HEK293 (cell line): ENCODE results near the gene ATP5F1A.

Experiments
- CTCF ChIA-PET: fragments of 350-600 bp; formaldehyde crosslinking; extraction: SDS; loops from one replicate; lab custom pipeline; 2021; ENCODE audit warnings: antibody characterized with exemption; lab: Yijun Ruan, JAX
- POLR2A ChIA-PET: fragments of 300-600 bp; formaldehyde crosslinking; extraction: SDS; loops from one replicate; lab custom pipeline; 2020; ENCODE audit warnings: antibody characterized with exemption, inconsistent platforms; lab: Yijun Ruan, JAX
- H3K27ac ChIP-seq: fragments of 200-500 bp; sonication (Bioruptor generic); 2 replicates; pipeline ENCODE4 v1.5.1; 2014; ENCODE audit warnings: low read depth, low read length, control low read depth, inconsistent platforms; ENCODE audit errors: extremely low read depth
- H3K36me3 ChIP-seq, 2 experiments: fragments of 200-500 bp in 1 of 2; sonication (Bioruptor generic) in 1 of 2; 1 replicate in 1 of 2; 2 replicates in 1 of 2; pipeline ENCODE4 v1.5.1; 2014 to 2017; ENCODE audit warnings: inconsistent platforms in 2 of 2, low read length in 2 of 2; ENCODE audit not compliant: control insufficient read depth in 2 of 2, insufficient read depth in 1 of 2
- H3K4me1 ChIP-seq: fragments of 200-500 bp; sonication (Bioruptor generic); 2 replicates; pipeline ENCODE4 v1.5.1; 2014; ENCODE audit warnings: mild to moderate bottlenecking, low read length, inconsistent platforms; ENCODE audit not compliant: control insufficient read depth, insufficient read depth
- H3K4me3 ChIP-seq: 2 replicates; pipeline ENCODE4 v1.5.1; 2011; ENCODE audit warnings: low read depth, mild to moderate bottlenecking, control low read depth, low read length, moderate library complexity
- H3K9me3 ChIP-seq: fragments of 200-500 bp; sonication (Bioruptor generic); 2 replicates; pipeline ENCODE4 v1.5.1; 2014; ENCODE audit warnings: low read depth, low read length, inconsistent platforms; ENCODE audit not compliant: control insufficient read depth, insufficient read depth
- BCL6B ChIP-seq: fragments of 450-650 bp; formaldehyde crosslinking; IDR thresholded peaks from 2 replicates; pipeline ENCODE4 v1.5.1; 2017; ENCODE audit warnings: missing biosample characterization, missing genetic modification characterization
- CTCF ChIP-seq: fragments of 450-650 bp; formaldehyde crosslinking; IDR thresholded peaks from 2 replicates; pipeline ENCODE4 v1.5.1; 2016; ENCODE audit warnings: missing biosample characterization, missing genetic modification characterization
- GLIS1 ChIP-seq: fragments of 450-650 bp; formaldehyde crosslinking; IDR thresholded peaks from 2 replicates; pipeline ENCODE4 v1.5.1; 2016; ENCODE audit warnings: missing biosample characterization, missing genetic modification characterization
- GLIS2 ChIP-seq: fragments of 450-650 bp; formaldehyde crosslinking; IDR thresholded peaks from 2 replicates; pipeline ENCODE4 v1.5.1; 2016; ENCODE audit warnings: missing biosample characterization, missing genetic modification characterization
- KLF10 ChIP-seq: fragments of 450-650 bp; IDR thresholded peaks from 2 replicates; pipeline ENCODE4 v1.5.1; 2018; ENCODE audit warnings: missing biosample characterization, mild to moderate bottlenecking, missing genetic modification characterization
- KLF8 ChIP-seq: fragments of 450-650 bp; formaldehyde crosslinking; IDR thresholded peaks from 2 replicates; pipeline ENCODE4 v1.5.1; 2016; ENCODE audit warnings: missing biosample characterization, missing genetic modification characterization
- PATZ1 ChIP-seq: fragments of 450-650 bp; formaldehyde crosslinking; IDR thresholded peaks from 2 replicates; pipeline ENCODE4 v1.5.1; 2016; ENCODE audit warnings: missing biosample characterization, missing genetic modification characterization
- SP7 ChIP-seq: fragments of 450-650 bp; formaldehyde crosslinking; IDR thresholded peaks from 2 replicates; pipeline ENCODE4 v1.5.1; 2016; ENCODE audit warnings: missing biosample characterization, missing genetic modification characterization
- ZBTB8A ChIP-seq: fragments of 450-650 bp; formaldehyde crosslinking; IDR thresholded peaks from 2 replicates; pipeline ENCODE4 v1.5.1; 2016; ENCODE audit warnings: missing biosample characterization, missing genetic modification characterization
- ZNF274 ChIP-seq, 2 experiments: fragments of 200-500 bp in 1 of 2; fragments of 450-650 bp in 1 of 2; sonication (Bioruptor generic) in 1 of 2; formaldehyde crosslinking in 1 of 2; IDR thresholded peaks; 2 replicates each; pipeline versions ENCODE4 v1.5.1 to v1.6.1; 2014 to 2016; ENCODE audit warnings: borderline replicate concordance in 1 of 2, inconsistent platforms in 1 of 2, low read length in 1 of 2, missing biosample characterization in 1 of 2, missing genetic modification characterization in 1 of 2
- ZNF335 ChIP-seq: fragments of 450-650 bp; formaldehyde crosslinking; conservative IDR thresholded peaks from 2 replicates; pipeline ENCODE4 v1.5.1; 2016; ENCODE audit warnings: missing biosample characterization, missing genetic modification characterization
- ZNF341 ChIP-seq: fragments of 450-650 bp; formaldehyde crosslinking; IDR thresholded peaks from 2 replicates; pipeline ENCODE4; 2016; ENCODE audit warnings: low read depth, missing biosample characterization, missing genetic modification characterization
- ZNF549 ChIP-seq: fragments of 450-650 bp; IDR thresholded peaks from 2 replicates; pipeline ENCODE4 v1.5.1; 2018; ENCODE audit warnings: missing biosample characterization, missing genetic modification characterization, mild to moderate bottlenecking, inconsistent platforms, moderate library complexity
- ZNF701 ChIP-seq: fragments of 450-650 bp; formaldehyde crosslinking; IDR thresholded peaks from 2 replicates; pipeline ENCODE4 v1.5.1; 2016; ENCODE audit warnings: missing biosample characterization, missing genetic modification characterization
- ZNF777 ChIP-seq: fragments of 450-650 bp; formaldehyde crosslinking; IDR thresholded peaks from 2 replicates; pipeline ENCODE4 v1.5.1; 2017; ENCODE audit warnings: missing biosample characterization, missing genetic modification characterization, borderline replicate concordance
- ZNF785 ChIP-seq: fragments of 450-650 bp; formaldehyde crosslinking; IDR thresholded peaks from 2 replicates; pipeline ENCODE4 v1.5.1; 2016; ENCODE audit warnings: missing biosample characterization, missing genetic modification characterization
- ZXDB ChIP-seq: fragments of 450-650 bp; formaldehyde crosslinking; IDR thresholded peaks from 2 replicates; pipeline ENCODE4 v1.5.1; 2016; ENCODE audit warnings: missing biosample characterization, missing genetic modification characterization
- TF ChIP-seq, protein P1 (sequence below): fragments of 450-650 bp; formaldehyde crosslinking; optimal IDR thresholded peaks from 2 replicates; pipeline ENCODE3; 2016; ENCODE audit warnings: missing biosample characterization, mild to moderate bottlenecking, missing genetic modification characterization

Gene ATP5F1A

DNA sequence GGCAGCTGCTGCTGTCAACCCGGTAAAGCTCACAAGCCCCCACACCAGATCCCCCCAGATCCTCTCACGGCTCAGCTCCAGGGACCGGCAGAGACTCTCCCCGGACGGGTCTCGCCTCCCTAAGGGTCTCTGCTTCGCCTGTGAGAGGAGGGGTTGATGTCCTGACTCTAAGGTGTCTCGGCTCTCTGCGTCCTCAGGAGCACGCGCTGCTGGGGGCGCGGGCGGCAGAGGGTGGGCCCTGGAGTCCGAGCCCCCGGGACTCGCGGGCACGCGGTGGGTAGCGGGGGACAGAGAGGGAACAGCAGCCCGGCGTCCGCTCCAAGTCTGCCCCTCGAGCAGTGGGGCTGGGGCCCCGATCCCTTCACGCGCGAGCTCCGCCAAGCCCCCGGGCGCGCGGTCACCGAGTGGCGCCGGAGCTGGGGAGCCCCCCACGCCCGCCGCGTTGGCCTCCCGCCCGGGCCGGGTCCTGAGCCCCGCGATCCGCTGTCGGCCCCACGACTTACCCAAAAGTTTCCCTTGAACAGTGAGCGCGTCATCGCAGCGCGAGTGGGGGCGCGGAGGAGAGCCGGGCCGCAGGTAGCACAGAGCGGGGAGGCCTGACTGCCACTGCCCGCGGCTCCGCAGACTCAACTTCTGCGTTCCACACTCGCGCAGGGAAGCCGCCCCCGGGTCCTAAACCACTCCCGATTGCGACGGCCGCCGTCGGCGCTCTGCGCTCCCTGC, 26.3 kb downstream of the ATP5F1A start, which contains the start of gene PSTPIP2 (continued):
- TF ChIP-seq PATZ1 (tag by site-specific recombination) (peak; percentile 54; the same call in 1 of the 2 replicates), ZNF549 (tag by site-specific recombination) (0 out of 2 replicates have a peak, but pooled peaks have one; percentile 24), GLIS1 (peak; percentile 21; the same call in 1 of the 2 replicates), CTCF (tag by site-specific recombination) (no peak), ZNF785 (tag by site-specific recombination) (no peak), ZBTB8A (tag by site-specific recombination) (0 out of 2 replicates have a peak, but pooled peaks have one; percentile 16), ZNF777 (tag by site-specific recombination) (peak; percentile 92), KLF10 (tag by site-specific recombination) (peak; percentile 28; the same call in 1 of the 2 replicates), ZXDB (tag by site-specific recombination) (peak; percentile 46; the same call in 1 of the 2 replicates), ZNF274 (IDR thresholded peaks at IDR 0.05; ENCODE audit: low read length) (no peak), ZNF274 (tag by site-specific recombination; IDR thresholded peaks at IDR 0.05; ENCODE audit: borderline replicate concordance) (no peak), KLF8 (tag by site-specific recombination) (0 out of 2 replicates have a peak, but pooled peaks have one; percentile 17), SP7 (0 out of 2 replicates have a peak, but pooled peaks have one; percentile 17), BCL6B (tag by site-specific recombination) (no peak), ZNF341 (0 out of 2 replicates have a peak, but pooled peaks have one; percentile 15), GLIS2 (tag by site-specific recombination) (peak; percentile 80)
- TF ChIP-seq, protein P1, sequence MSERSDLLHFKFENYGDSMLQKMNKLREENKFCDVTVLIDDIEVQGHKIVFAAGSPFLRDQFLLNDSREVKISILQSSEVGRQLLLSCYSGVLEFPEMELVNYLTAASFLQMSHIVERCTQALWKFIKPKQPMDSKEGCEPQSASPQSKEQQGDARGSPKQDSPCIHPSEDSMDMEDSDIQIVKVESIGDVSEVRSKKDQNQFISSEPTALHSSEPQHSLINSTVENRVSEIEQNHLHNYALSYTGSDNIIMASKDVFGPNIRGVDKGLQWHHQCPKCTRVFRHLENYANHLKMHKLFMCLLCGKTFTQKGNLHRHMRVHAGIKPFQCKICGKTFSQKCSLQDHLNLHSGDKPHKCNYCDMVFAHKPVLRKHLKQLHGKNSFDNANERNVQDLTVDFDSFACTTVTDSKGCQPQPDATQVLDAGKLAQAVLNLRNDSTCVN (tag by site-specific recombination), result peak; percentile 79

GRCh38 chr18:46070815-46071652, 27.1 kb downstream of the ATP5F1A start:
- TF ChIP-seq ZNF335 (tag by site-specific recombination) (0 out of 2 replicates have a peak, but pooled peaks have one; percentile 16), ZNF701 (tag by site-specific recombination) (no peak)
- no peaks in the 10 kb centered on the region for H3K9me3 ChIP-seq
- H3K36me3 ChIP-seq, result no peaks in the 10 kb centered on the region
- peak overlapping the region; percentile 65 for H3K4me3 ChIP-seq
- H3K4me1 ChIP-seq, result no peaks in the 10 kb centered on the region
- peak overlapping the region; percentile 59; the same call in 1 of the 2 replicates for H3K27ac ChIP-seq
- POLR2A ChIA-PET, result interaction anchor here (0.6 kb wide), 1 partner anchor 100 kb away, joined by 3 read pairs; no protein-coding TSS in a partner anchor
- CTCF ChIA-PET, result interaction anchor here (0.7 to 3.7 kb wide), 4 partner anchors 13 to 406 kb away, joined by 3 to 48 read pairs (median 4); no protein-coding TSS in a partner anchor
